Hindlimb muscle (tissue), 1 donor: ENCODE measurements around the gene RIPOR3. TPM values are rescaled to one million over a fixed set of nuclear protein-coding genes. Genes with fewer than 3 reads are reported as not detected.
"Not testable (repeated sequence)": the region's sequence is repeated elsewhere in the genome, so short reads cannot be mapped to it uniquely, and the experiment has no call there.

Experiments
- DNase-seq: peaks from one replicate; pipeline ENCODE4 v3.0.0-alpha.2; 2013
- polyA plus RNA-seq: library from polyadenylated mRNA; unstranded; fragments of 120-200 nt; gene quantifications from one replicate; pipeline ENCODE4 v1.2.1, GENCODE V29; 2013; ENCODE audit not compliant: insufficient read length

Gene RIPOR3
- polyA plus RNA-seq, 1 donor = 4.0 TPM

GRCh38 chr20:50572938-50573777 lies 118.2 kb downstream of the RIPOR3 start:
- no peak for DNase-seq

- DNase-seq = no peak
Observed at GRCh38 chr20:50571466-50571865, 119.9 kb downstream of the RIPOR3 start.

- no peak for DNase-seq
Observed at GRCh38 chr20:50569864-50570836, 121.2 kb downstream of the RIPOR3 start.

GRCh38 chr20:50569487-50569863 lies 121.9 kb downstream of the RIPOR3 start:
- not testable (repeated sequence) for DNase-seq

GRCh38 chr20:50568549-50568942 lies 122.8 kb downstream of the RIPOR3 start:
- no peak for DNase-seq

GRCh38 chr20:50567860-50568548 lies 123.3 kb downstream of the RIPOR3 start:
- no peak for DNase-seq

GRCh38 chr20:50565871-50566270 lies 125.5 kb downstream of the RIPOR3 start:
- no peak for DNase-seq

- no peak for DNase-seq
Observed at GRCh38 chr20:50565383-50565782, 126.0 kb downstream of the RIPOR3 start.

GRCh38 chr20:50563133-50563944 lies 128.0 kb downstream of the RIPOR3 start:
- no peak for DNase-seq

- DNase-seq = no peak
Observed at GRCh38 chr20:50562262-50562701, 129.1 kb downstream of the RIPOR3 start.

- peak; percentile 75 for DNase-seq
Observed at GRCh38 chr20:50561379-50562078, 129.8 kb downstream of the RIPOR3 start.

- no peak for DNase-seq
Observed at GRCh38 chr20:50560867-50561266, 130.5 kb downstream of the RIPOR3 start.

GRCh38 chr20:50559856-50560638 lies 131.3 kb downstream of the RIPOR3 start:
- DNase-seq = no peak

GRCh38 chr20:50559149-50559548 lies 132.2 kb downstream of the RIPOR3 start:
- DNase-seq = no peak

GRCh38 chr20:50558483-50558925 lies 132.8 kb downstream of the RIPOR3 start:
- DNase-seq = no peak

- DNase-seq = no peak
Observed at GRCh38 chr20:50557549-50558134, 133.7 kb downstream of the RIPOR3 start.

- DNase-seq = no peak
Observed at GRCh38 chr20:50555662-50556061, 135.7 kb downstream of the RIPOR3 start.

GRCh38 chr20:50554694-50555579 lies 136.4 kb downstream of the RIPOR3 start:
- DNase-seq = no peak

- no peak for DNase-seq
Observed at GRCh38 chr20:50552979-50553378, 138.4 kb downstream of the RIPOR3 start.
